Stimulated activated CD4-positive, alpha-beta T cell treated with anti-CD3 and anti-CD28 coated beads, Interleukin-12 subunit alpha, Interleukin-12 subunit beta, amount 100 ng/mL, for 4 hours (primary cell): Measurements from ENCODE around the gene CCT3.

Experiments
- DNase-seq: peaks from one replicate; pipeline ENCODE4 v3.0.0-alpha.2; 2020

Gene CCT3

GRCh38 chr1:156319664-156320063 is 18.4 kb downstream of the CCT3 start:
- no peak for DNase-seq

- DNase-seq: no peak
Observed at GRCh38 chr1:156316909-156317308, 21.2 kb downstream of the CCT3 start.

GRCh38 chr1:156310962-156311361 is 27.1 kb downstream of the CCT3 start:
- DNase-seq: no peak

- DNase-seq: no peak
Observed at GRCh38 chr1:156308078-156308477, 30.0 kb downstream of the CCT3 start.

GRCh38 chr1:156305215-156305614 is 32.9 kb downstream of the CCT3 start:
- DNase-seq: no peak

- DNase-seq: no peak
Observed at GRCh38 chr1:156303241-156303640, 34.9 kb downstream of the CCT3 start.

GRCh38 chr1:156298852-156299357 is 39.2 kb downstream of the CCT3 start, which contains the start of gene VHLL:
Gene VHLL, minus strand, starts transcription at chr1:156299307. Its CDS starts 118 bp downstream, at chr1:156299189.
- DNase-seq: no peak

- DNase-seq: peak; percentile 48
Observed at GRCh38 chr1:156295391-156295947, 42.6 kb downstream of the CCT3 start, which contains the start of gene GLMP. Gene GLMP, minus strand, starts transcription at chr1:156295679. Its CDS starts 34 bp downstream, at chr1:156295645.

GRCh38 chr1:156293895-156294294 is 44.2 kb downstream of the CCT3 start:
- no peak for DNase-seq

GRCh38 chr1:156293098-156293434 is 45.0 kb downstream of the CCT3 start:
- no peak for DNase-seq

- no peak for DNase-seq
Observed at GRCh38 chr1:156291226-156292061, 46.6 kb downstream of the CCT3 start.

- no peak for DNase-seq
Observed at GRCh38 chr1:156289857-156290256, 48.2 kb downstream of the CCT3 start.

GRCh38 chr1:156286061-156286460 is 52.0 kb downstream of the CCT3 start:
- DNase-seq: no peak

GRCh38 chr1:156285437-156285836 is 52.7 kb downstream of the CCT3 start:
- DNase-seq: no peak

GRCh38 chr1:156284757-156285156 is 53.3 kb downstream of the CCT3 start:
- DNase-seq: no peak

GRCh38 chr1:156284112-156284511 is 54.0 kb downstream of the CCT3 start, which contains the start of gene TMEM79:
Gene TMEM79, plus strand, starts transcription at chr1:156284325. Its CDS starts 902 bp downstream, at chr1:156285227.
- no peak for DNase-seq

GRCh38 chr1:156283521-156283920 is 54.6 kb downstream of the CCT3 start:
- DNase-seq: no peak

- DNase-seq: peak; percentile 92
Observed at GRCh38 chr1:156282479-156283222, 55.4 kb downstream of the CCT3 start, which contains the start of gene SMG5. Gene SMG5, minus strand, starts transcription at chr1:156282825. Its CDS starts 145 bp downstream, at chr1:156282680.

- no peak for DNase-seq
Observed at GRCh38 chr1:156281693-156282478, 56.2 kb downstream of the CCT3 start.

GRCh38 chr1:156281281-156281680 is 56.8 kb downstream of the CCT3 start:
- peak; percentile 41 for DNase-seq

- DNase-seq: no peak
Observed at GRCh38 chr1:156279837-156280236, 58.3 kb downstream of the CCT3 start.

- DNase-seq: no peak
Observed at GRCh38 chr1:156276966-156277381, 61.1 kb downstream of the CCT3 start.
